ENCODE results near the gene BOLL.
"Not testable (repeated sequence)": the region's sequence is repeated elsewhere in the genome, so short reads cannot be mapped to it uniquely, and the experiment has no call there.

The BOLL gene, protein sequence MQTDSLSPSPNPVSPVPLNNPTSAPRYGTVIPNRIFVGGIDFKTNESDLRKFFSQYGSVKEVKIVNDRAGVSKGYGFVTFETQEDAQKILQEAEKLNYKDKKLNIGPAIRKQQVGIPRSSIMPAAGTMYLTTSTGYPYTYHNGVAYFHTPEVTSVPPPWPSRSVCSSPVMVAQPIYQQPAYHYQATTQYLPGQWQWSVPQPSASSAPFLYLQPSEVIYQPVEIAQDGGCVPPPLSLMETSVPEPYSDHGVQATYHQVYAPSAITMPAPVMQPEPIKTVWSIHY

GRCh38 chr2:197784956-197785941, at the start of gene BOLL:
TSS of gene BOLL (minus strand) at chr2:197785319. CDS start at chr2:197781850, 3,469 bp downstream.
- DNase-seq (ENCODE audit: low read depth in 1 of 2, low spot score in 1 of 2) = no peak

GRCh38 chr2:197834771-197835170, 49.7 kb upstream of the BOLL start:
- DNase-seq (ENCODE audit: low read depth in 1 of 2, low spot score in 1 of 2) = not testable (repeated sequence)

GRCh38 chr2:197828464-197829135, 43.5 kb upstream of the BOLL start:
- no peak for DNase-seq (ENCODE audit: low read depth in 1 of 2, low spot score in 1 of 2)

DNA sequence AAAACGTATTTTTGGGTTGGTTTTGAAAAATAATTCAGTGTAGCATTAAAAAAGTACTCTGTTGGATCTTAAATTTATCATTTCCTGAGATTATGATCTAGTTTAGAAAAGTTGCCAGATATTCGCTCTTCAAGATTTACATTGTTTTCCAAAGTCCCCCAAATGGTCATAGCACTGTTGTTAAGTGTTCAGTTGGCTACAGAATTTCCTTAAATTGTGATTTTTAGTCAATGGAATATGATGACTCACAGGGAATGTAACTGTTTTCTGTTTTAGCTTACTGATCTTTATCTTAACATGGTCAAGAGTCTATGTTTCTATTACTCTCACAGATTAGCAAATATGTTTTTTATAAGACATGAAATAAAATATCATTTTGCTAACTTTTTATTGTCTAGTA, 42.5 kb upstream of the BOLL start:
- no peak for DNase-seq (ENCODE audit: low read depth in 1 of 2, low spot score in 1 of 2)

DNA sequence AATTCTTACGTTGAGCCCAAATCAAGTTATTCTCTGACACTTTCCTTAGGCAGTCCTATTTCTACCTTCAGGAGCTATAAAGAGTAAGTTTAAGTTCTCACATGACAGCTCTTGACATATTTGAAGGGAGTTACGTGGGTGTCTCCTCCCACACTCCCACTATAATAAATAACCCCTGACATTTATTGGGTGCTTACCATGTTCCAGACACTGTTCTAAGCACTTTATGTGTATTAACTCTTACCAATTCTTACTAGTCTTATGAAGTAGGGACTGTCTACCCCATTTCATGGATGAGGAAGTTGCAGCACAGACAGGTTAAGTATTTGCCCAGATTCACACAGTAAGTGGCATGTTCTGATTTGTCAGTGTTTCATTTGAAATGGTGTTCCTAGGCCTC, 37.2 kb upstream of the BOLL start:
- DNase-seq (ENCODE audit: low read depth in 1 of 2, low spot score in 1 of 2) = no peak

GRCh38 chr2:197821550-197822289, 36.6 kb upstream of the BOLL start:
- no peak for DNase-seq (ENCODE audit: low read depth in 1 of 2, low spot score in 1 of 2)

DNA sequence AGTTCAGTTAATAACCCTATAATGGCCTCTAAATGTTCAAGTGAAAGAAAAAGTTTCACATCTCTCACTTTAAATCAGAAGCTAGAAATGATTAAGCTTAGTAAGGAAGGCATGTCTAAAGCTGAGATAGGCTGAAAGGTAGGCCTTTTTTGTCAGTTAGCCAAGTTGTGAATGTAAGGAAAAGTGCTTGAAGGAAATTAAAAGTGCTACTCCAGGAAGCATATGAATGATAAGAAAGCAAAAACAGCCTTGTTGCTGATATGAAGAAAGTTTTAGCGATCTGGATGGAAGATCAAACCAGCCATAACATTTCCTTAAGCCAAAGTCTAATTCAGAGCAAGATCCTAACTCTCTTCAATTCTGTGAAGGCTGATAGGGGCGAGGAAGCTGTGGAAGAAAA, 29.4 kb upstream of the BOLL start:
- no peak for DNase-seq (ENCODE audit: low read depth in 1 of 2, low spot score in 1 of 2)

- no peak for DNase-seq (ENCODE audit: low read depth in 1 of 2, low spot score in 1 of 2)
Measured at GRCh38 chr2:197813093-197813787, 28.1 kb upstream of the BOLL start.

DNA sequence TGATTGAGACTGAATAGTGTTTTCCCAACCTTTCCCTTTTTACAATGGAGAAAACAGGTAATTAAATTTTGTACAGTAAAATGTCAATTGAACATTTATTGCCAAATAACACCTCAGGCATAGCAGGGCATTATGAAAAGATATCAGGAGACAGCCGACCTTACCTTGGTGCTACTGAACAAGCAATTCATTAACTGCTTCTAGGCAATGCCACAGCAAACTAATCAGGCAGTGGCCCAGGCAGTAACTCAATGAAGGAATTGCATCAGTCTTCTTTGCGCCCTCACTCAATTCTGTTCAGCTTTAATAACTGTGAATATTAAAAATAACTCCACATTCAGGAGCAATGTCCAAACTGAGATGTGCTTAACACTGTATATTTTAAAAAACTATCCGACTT, 25.4 kb upstream of the BOLL start:
- DNase-seq (ENCODE audit: low read depth in 1 of 2, low spot score in 1 of 2) = no peak

- no peak for DNase-seq (ENCODE audit: low read depth in 1 of 2, low spot score in 1 of 2)
Measured at GRCh38 chr2:197810016-197810415, 24.9 kb upstream of the BOLL start.

GRCh38 chr2:197809064-197809463, 23.9 kb upstream of the BOLL start:
- no peak for DNase-seq (ENCODE audit: low read depth in 1 of 2, low spot score in 1 of 2)

DNA sequence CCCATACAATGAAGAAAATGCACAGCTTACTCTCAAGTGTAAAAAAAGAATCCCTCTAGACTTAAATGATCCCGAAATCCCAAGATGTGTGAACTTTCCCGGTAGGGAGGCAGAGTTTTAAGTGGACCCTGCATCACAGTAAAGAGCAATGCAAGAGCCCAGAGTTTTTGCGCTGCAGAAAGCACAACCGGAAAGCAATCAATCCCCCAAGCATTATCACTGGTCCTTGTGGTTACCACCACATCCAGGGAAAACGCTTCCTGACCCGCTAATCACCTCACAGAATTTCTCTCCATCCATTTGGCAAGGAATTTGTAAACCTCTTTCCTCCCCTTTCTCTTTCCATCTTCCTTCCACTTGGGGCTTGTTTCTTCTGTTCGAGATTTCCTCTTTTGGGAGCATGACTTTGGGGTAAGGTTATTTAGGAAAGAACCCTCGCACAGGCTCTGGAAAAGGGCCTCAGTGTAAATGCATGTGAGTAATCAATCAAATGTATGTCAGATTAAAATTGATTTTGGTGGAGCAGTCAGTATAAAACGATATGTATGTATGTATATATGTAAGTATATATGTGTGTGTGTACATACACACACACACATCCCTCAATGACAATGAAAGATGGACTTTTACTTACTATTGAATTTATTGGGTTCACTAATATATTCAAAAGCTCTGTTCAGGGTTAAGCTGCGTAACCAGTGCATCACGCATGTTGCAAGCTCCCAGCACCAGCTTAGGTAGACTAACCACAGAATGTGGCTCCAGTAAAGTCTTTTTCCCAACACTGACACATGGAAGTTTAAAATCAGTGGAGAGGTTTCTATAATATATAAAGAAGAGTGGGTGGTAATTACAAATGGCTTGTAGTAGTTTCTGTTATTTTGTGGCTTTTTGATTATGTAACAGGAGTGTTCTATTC, 20.9 kb upstream of the BOLL start:
- DNase-seq (ENCODE audit: low read depth in 1 of 2, low spot score in 1 of 2) = no peak

DNA sequence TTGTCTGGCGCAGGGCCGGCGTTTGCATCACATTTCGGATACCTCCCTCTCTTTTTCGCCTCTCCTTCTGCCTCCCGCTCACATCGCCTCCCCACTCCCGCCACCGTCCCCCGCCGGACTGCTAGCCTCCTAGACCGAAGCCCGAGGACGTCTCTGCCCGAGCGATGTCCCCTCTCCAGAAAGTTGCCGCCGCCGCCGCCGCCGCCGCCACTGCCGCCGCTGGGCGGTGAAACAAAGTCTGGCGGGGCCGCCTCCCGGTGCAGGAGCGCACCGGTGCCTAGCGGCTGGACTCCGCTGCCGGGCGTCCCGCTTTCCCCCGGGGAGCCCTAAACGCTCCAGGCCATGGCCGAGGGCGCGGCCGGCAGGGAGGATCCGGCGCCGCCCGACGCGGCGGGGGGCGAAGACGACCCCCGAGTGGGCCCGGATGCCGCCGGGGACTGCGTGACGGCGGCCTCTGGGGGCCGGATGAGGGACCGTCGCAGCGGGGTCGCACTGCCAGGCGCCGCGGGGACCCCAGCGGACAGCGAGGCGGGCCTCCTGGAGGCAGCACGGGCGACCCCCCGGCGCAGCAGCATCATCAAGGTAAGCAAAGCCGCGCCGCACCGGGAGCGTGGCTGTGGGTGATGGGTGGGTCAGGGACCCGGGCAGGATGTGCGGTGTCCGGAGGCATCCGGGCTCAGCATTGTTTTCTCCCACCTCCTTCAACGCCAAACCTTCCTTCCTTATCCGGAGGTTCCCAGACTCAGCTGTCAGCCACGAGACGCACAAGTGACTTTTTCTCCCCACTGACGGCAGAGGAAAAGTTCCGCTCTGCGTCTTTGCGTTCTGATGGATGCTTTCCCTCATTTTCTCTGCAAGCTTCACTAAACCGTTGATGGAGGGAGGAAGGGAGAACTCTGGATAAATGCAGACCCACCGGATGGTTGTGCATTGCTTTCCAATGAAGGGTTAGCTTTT, 19.9 kb upstream of the BOLL start:
- DNase-seq (ENCODE audit: low read depth in 1 of 2, low spot score in 1 of 2) = peak in 1 of 2 donors; percentile 18

- DNase-seq (ENCODE audit: low read depth in 1 of 2, low spot score in 1 of 2) = peak; percentile 74 to 84
Measured at GRCh38 chr2:197804049-197804757, 19.1 kb upstream of the BOLL start, which contains the start of gene PLCL1. TSS of gene PLCL1 (plus strand) at chr2:197804593.

- DNase-seq (ENCODE audit: low read depth in 1 of 2, low spot score in 1 of 2) = no peak
Measured at GRCh38 chr2:197803033-197803444, 17.9 kb upstream of the BOLL start.

DNA sequence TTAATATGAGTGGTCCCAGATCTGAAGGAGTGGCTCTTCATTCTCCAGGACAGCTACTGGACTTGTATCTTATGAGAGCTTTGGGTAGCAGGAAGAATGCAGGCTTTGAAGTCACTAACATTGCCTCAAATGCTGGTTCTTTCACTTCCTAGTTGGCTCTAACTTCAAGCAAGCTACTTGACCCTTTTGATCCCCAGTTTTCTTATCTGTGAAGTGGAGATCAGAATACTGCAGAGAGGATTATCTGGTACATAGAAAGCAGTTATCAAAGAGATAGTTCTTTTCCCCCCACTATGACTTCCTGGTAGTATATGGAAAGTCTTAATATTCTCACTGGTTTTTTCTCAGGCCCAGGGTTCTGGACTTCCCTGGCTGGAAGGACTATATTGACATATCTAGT, 15.9 kb upstream of the BOLL start:
- DNase-seq (ENCODE audit: low read depth in 1 of 2, low spot score in 1 of 2) = no peak

GRCh38 chr2:197800091-197800490, 15.0 kb upstream of the BOLL start:
- no peak for DNase-seq (ENCODE audit: low read depth in 1 of 2, low spot score in 1 of 2)

All from activated T-helper 1 cell treated with anti-CD3 and anti-CD28 coated beads, Interleukin-2, amount 50 U/mL, for 16 hours (primary cell).